CD1c-positive myeloid dendritic cell (primary cell): ENCODE results near the gene FXYD1.

Experiments
- DNase-seq: peaks from one replicate; pipeline ENCODE4 v3.0.0-alpha.2; 2016; ENCODE audit errors: extremely low spot score

The FXYD1 gene

DNA sequence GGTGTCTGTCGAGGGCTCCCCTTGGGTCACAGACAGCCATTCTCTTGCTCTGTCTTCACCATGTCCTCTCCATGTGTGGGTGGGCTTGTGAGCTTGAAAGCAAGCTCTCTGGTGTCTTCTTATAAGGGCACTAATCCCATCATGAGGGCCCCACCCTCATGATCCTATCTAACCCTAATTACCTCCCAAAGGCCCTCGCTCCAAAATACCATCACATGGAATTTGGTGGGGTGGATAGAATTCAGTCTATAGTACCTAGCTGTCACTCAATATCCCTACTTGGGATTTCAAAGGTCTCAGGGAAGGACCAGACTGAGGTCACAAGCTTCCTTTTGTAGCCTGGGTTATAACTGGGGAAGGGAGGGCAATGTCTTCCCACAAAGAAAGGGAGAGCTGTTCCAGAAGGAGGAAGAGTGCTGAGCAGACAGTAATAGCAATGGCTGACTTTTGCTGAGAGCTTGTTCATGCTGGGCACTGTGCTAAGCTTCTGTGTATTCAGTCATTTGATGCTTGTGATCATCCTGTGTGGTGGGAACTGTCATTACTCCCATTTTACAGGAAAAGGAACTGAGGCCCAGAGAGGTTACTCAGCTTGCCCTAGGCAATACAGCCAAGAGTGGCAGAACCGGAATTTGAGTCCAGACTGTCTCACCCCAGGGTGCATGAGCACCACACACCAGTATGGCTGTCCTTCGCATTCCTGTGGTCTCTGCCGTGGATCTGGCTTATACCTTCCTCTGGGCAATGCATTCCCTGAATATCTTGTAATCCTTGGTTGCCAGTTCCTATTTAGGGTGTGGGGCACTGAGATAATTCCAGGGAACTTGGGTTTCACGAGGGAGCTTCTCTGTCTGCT is 24.1 kb downstream of the FXYD1 start:
- no peak for DNase-seq

- DNase-seq: no peak
Measured at GRCh38 chr19:35164418-35164817, 25.8 kb downstream of the FXYD1 start.

- no peak for DNase-seq
Measured at GRCh38 chr19:35165200-35166058, 26.8 kb downstream of the FXYD1 start.

DNA sequence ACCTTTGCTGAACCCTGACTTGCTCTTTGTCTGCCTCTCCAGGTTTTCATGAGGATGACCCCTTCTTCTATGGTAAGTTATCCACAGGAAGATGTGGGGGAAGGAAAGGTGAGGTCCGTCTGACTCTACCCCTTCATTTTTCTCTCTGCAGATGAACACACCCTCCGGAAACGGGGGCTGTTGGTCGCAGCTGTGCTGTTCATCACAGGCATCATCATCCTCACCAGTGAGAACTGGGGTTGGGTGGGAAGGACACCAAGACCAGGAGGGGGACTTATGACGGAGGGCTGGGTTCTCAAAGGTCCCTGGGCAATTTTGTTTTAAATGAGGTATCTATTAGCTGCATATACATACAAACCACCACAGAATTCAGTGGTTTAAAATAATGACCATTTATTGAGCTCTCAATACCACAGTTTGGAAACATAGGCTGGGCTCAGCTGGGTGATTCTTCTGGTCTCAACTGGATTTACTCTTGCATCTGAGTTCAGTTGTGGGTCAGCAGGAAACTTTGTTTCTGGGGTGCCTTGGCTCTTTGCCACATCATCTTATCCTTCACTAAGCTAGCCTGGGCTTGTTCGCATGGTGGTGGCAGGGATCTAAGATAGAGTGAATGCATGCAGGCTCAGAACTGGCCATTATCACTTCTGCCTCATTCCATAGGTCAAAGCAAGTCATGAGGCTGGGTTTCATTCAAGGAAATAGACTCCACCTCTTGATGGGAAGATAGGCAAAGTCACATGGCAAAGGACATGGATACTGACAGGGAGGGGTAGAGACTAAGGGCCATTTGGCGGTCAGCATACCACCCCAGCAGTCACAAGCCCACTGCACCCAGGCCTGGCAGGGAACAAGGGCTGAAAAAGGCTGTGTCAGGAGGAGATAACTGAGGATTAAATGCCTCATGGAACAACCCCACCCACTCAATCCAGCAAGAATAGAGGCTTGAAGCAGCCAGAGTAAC is 27.8 kb downstream of the FXYD1 start:
- no peak for DNase-seq

DNA sequence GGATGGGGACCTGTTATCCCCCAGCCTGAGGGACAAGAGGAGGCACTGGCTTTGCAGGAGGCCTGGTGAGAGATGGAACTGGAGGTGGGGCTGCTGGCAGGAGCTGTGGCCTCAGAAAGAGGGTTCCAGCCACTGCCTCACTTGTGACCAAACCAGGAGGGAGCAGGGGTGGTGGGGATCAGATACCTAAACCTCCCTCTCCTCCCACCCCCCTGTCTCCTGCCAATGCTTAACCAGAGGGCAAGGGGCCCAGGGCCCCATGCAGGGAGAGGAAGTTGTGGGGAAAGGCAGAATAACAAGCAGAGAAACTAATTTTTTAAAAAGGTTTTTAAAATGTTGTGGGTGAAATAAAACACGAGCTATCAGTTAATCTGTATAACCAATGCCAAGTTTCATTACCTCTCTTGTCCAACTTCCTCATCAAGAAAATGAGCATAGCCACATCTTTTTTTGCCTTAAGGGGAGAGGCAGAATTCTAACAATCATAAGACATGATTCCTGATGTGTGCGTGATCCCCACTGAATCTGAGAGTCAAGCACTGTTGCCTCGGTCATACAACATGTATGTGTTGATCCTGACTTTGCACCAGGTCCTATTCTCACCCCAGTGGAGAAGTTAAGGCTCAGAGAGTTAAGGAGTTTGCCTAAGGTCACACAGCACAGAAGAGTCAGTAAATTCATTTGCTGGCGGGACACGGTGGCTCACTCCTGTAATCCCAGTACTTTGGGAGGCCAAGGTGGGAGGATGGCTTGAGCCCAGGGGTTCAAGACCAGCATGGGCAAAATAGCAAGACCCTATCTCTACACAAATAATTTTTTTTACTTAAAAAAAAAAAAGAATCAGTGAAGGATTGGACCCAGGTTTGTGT is 28.9 kb downstream of the FXYD1 start:
- peak; percentile 47 for DNase-seq

DNA sequence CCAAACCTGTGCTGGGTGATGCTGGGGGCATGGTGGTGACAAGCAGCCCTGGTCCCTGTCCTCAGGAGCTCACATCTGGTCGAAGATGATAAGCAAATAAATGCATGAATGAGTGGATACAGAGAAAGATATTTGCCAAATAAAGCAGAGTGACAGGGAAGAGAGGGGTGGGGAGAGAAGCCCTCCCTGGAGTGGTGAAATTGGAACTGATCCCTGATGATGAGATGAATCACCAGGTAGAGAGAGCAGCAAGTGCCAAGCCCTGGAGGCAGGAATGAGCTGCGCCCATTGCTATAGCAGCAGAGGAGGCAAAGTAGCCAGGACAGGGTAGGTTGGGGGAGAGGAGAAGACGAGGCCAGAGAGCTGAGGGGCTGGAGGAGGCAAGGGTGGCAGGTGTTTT is 29.6 kb downstream of the FXYD1 start:
- no peak for DNase-seq

DNA sequence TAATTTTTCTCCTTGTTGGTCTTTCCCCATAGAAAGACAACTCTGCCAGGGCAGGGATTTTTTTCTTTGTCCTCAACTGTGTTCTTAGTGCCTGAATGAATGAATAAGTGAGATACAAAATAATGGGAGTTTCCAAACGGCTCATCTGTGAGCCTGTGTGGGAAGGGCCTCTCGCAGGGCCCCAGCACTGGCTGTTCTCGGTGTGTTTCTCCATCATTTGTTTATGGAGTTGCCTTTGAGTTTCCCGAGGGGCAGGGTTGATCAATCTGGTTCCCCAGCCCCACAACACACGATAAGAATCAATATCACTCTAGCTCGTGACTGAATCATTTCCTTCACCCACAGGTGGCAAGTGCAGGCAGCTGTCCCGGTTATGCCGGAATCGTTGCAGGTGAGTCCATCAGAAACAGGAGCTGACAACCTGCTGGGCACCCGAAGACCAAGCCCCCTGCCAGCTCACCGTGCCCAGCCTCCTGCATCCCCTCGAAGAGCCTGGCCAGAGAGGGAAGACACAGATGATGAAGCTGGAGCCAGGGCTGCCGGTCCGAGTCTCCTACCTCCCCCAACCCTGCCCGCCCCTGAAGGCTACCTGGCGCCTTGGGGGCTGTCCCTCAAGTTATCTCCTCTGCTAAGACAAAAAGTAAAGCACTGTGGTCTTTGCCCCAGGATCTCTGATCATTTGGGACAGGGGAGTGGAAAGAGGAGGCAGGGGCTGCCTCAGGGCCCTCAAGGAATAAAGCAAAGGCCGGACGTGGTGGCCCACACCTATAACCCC is 30.8 kb downstream of the FXYD1 start:
- DNase-seq: no peak

DNA sequence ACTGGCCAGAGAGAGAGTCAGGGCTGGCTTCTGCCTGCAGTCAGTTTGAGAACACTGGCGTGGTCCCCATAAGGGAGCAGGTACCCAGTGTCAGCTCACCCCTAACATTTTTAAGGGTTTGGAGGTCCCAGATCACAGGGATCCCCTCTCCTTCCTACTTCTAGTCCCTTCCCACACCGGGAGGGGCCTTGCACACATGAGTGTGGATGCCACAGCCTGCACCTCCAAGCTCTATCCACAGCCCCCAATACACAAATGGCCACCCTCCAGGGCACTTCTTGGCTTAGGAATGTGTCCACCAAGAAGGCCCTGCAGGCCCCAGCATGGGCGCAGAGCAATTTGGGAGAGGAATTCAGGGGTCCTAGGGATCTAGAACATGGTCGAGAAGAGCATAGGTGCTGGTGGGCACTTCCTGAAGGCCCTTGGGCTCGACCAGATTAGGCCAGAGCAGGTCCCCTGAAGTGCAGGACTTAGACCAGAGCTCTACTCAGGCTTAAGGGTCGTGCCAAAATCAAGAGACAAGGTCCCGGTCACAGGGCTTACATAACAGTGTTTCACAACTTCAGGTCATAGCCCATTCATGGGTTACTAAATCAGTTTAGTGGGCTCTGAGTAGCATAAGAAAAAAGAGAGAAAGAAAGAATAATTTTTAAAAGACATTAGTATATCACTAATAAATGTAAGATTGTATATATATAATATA is 31.9 kb downstream of the FXYD1 start:
- no peak for DNase-seq

GRCh38 chr19:35171730-35172129 is 33.1 kb downstream of the FXYD1 start:
- DNase-seq: no peak

DNA sequence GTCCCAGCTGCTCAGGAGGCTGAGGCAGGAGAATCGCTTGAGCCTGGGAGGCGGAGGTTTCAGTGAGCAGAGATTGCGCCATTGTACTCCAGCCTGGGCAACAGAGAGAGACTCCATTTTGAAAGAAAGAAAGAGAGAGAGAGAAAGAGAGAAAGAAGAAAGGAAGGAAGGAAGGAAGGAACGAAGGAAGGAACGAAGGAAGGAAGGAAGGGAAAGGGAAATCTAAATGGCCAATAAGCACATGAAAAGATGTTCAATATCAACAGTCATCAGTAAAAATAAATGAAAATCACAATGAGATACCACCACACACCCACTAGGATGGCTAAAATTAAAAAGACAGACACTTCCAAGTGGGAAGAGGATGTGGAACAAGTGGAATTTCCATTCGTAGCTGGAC is 35.6 kb downstream of the FXYD1 start:
- DNase-seq: no peak

- DNase-seq: no peak
Measured at GRCh38 chr19:35176181-35176570, 37.6 kb downstream of the FXYD1 start.

GRCh38 chr19:35177377-35178274 is 39.0 kb downstream of the FXYD1 start:
- DNase-seq: no peak

- peak; percentile 4 for DNase-seq
Measured at GRCh38 chr19:35178701-35179100, 40.1 kb downstream of the FXYD1 start.

DNA sequence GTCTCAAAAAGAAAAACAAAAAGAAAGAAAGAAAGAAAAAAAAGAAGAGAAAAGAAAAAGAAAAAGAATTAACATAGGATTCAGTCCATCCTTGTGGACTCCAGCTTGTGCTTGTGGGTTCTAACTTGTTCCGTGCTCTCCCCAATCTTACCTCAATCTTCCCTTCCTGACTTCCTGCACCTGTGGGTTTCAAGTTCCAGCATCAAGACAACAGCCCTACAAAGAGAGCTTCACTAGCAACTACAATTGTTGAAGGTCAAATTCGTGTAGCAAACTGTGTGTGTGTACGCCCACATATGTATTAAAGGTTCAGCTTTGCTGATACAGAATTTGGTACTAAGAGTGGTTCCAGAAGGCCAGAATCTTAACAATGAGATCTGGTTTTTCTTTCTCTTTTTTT is 41.2 kb downstream of the FXYD1 start:
- DNase-seq: no peak

DNA sequence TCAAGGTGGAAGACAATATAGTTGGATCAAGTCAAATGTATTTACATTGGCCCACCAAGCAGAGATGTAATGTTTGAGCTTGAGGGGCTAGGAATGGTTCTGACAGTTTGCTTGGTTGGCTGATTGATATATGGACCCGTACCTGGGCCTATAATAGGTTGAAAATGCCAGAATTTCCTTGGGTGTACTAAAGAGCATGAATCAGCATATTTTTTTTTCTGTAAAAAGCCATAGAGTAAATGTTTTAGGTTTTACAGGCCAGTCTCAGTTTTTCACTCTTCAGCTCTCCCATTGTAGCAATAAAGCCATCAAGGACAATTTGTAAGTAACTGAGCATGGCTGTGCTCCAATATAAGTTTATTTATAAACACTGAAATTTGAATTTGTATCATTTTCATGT is 42.8 kb downstream of the FXYD1 start:
- DNase-seq: no peak

GRCh38 chr19:35184267-35184666 is 45.6 kb downstream of the FXYD1 start:
- no peak for DNase-seq

GRCh38 chr19:35184884-35185283 is 46.3 kb downstream of the FXYD1 start:
- no peak for DNase-seq
